ENCODE data around the gene PGC. TPM values are rescaled to one million over a fixed set of nuclear protein-coding genes. Genes with fewer than 3 reads are reported as not detected.

PGC gene
- total and polyA plus RNA-seq, 4 donors, result 19.2 to 1,394 (median 467) TPM

DNA sequence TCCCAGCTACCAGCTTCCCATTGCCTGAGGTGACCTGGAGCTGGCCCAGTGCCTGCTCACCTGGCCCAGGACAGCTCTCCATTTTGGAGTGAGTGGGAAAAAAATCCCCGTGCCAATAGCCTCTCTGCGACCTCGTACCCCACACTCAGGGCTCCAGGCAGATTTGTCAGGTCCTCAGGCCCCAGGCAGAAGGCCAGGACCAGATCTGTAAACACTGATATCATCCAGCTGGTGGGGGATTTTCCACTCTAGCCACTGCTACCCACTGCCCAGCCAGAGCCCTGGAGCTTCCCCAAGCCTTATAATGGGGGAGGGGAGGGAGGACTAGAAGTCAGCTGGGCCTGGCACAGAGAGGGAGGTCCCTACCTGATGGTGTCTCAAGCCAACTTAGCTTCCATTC lies 1.3 kb upstream of the PGC start:
- ATAC-seq (ENCODE audit: insufficient read depth, low FRiP score), result no peak
- Histone ChIP-seq H3K9me3 (ENCODE audit: control insufficient read depth in 4 of 4, insufficient read depth in 3 of 4, low read length in 3 of 4) (no peaks in the 10 kb centered on the region), H3K36me3 (ENCODE audit: control insufficient read depth in 4 of 4, insufficient read depth in 4 of 4, low read length in 4 of 4) (no peaks in the 10 kb centered on the region), H3K4me1 (ENCODE audit: control insufficient read depth in 5 of 5, insufficient read depth in 5 of 5, low read length in 5 of 5) (peaks cover 0 to 18% (median 0%) of the 10 kb centered on the region in 5 donors), H3K27ac (ENCODE audit: low read depth in 1 of 2, low read length in 1 of 2) (peak overlapping the region in 1 of 2 donors; percentile 32), H3K9ac (ENCODE audit: insufficient read depth in 1 of 2, low read length in 2 of 2) (no peak overlapping the region), H3K27me3 (ENCODE audit: control insufficient read depth in 3 of 3, insufficient read depth in 3 of 3, low read length in 2 of 3) (no peaks in the 10 kb centered on the region), H3K4me3 (no peak overlapping the region)
- TF ChIP-seq, protein P1, sequence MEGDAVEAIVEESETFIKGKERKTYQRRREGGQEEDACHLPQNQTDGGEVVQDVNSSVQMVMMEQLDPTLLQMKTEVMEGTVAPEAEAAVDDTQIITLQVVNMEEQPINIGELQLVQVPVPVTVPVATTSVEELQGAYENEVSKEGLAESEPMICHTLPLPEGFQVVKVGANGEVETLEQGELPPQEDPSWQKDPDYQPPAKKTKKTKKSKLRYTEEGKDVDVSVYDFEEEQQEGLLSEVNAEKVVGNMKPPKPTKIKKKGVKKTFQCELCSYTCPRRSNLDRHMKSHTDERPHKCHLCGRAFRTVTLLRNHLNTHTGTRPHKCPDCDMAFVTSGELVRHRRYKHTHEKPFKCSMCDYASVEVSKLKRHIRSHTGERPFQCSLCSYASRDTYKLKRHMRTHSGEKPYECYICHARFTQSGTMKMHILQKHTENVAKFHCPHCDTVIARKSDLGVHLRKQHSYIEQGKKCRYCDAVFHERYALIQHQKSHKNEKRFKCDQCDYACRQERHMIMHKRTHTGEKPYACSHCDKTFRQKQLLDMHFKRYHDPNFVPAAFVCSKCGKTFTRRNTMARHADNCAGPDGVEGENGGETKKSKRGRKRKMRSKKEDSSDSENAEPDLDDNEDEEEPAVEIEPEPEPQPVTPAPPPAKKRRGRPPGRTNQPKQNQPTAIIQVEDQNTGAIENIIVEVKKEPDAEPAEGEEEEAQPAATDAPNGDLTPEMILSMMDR (IDR thresholded peaks at IDR 0.05; ENCODE audit: control extremely low read depth, extremely low read depth), result no peak
- peak; percentile 61 to 85 (median 74) for DNase-seq
- WGBS, 2 donors, result 48 to 80% methylated on average over 3 of the region's 3 CpGs

DNA sequence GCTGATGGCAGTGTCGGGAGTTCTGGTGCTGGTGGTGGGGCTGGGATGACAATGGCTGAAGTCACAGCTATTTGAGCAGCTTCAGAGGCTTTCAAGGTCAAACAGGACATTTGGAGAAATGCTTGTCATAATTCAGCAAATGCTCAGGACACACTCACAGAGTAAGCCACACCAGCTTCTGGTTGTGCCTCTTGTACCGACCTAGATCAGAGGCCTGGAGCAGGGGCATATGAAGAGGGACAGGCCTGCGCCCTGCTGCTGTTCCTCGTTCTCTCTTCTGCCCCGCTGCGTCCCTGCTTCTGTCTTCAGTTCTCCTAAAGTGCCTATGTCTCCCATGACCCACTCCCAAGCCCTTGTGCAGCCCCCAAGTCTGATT lies 893 bp upstream of the PGC start:
- H3K36me3 ChIP-seq (ENCODE audit: control insufficient read depth in 4 of 4, insufficient read depth in 4 of 4, low read length in 4 of 4), result no peaks in the 10 kb centered on the region
- 70 to 87% methylated on average over 6 of the region's 6 CpGs for WGBS, 2 donors
- no peak overlapping the region for H3K9ac ChIP-seq (ENCODE audit: insufficient read depth in 1 of 2, low read length in 2 of 2)
- H3K4me3 ChIP-seq, result no peak overlapping the region
- H3K27me3 ChIP-seq (ENCODE audit: control insufficient read depth in 3 of 3, insufficient read depth in 3 of 3, low read length in 2 of 3), result no peaks in the 10 kb centered on the region
- peaks cover 0 to 18% (median 0%) of the 10 kb centered on the region in 5 donors for H3K4me1 ChIP-seq (ENCODE audit: control insufficient read depth in 5 of 5, insufficient read depth in 5 of 5, low read length in 5 of 5)
- peak overlapping the region in 1 of 2 donors; percentile 27 for H3K27ac ChIP-seq (ENCODE audit: low read depth in 1 of 2, low read length in 1 of 2)
- DNase-seq (no peak), ATAC-seq (ENCODE audit: insufficient read depth, low FRiP score) (no peak)
- TF ChIP-seq, protein P1 (IDR thresholded peaks at IDR 0.05; ENCODE audit: control extremely low read depth, extremely low read depth), result no peak
- no peaks in the 10 kb centered on the region for H3K9me3 ChIP-seq (ENCODE audit: control insufficient read depth in 4 of 4, insufficient read depth in 3 of 4, low read length in 3 of 4)

DNA sequence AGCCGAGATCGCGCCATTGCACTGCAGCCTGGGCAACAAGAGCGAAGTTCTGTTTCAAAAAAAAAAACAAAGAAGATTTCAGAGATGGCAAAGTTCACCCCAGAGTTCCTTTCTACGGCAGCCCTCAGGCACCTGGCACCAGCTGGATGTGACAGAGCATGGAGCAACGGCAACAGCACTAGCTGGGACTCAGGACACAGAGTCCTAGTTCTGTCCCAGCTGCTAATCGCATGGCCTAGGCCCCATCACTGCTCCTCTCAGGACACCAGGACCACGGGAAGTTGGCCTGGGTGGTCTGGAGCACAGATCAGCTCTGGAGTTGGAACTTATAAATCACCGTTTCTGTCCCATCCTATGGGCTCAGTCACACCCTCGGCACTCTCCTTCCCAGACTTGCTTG lies 1.1 kb downstream of the PGC start:
- no peak overlapping the region for H3K27ac ChIP-seq (ENCODE audit: low read depth in 1 of 2, low read length in 1 of 2)

More for the DNA sequence above, 1.1 kb downstream of the PGC start:
- no peak overlapping the region for H3K9ac ChIP-seq (ENCODE audit: insufficient read depth in 1 of 2, low read length in 2 of 2)
- no peaks in the 10 kb centered on the region for H3K27me3 ChIP-seq (ENCODE audit: control insufficient read depth in 3 of 3, insufficient read depth in 3 of 3, low read length in 2 of 3)
- DNase-seq, result no peak
- H3K9me3 ChIP-seq (ENCODE audit: control insufficient read depth in 4 of 4, insufficient read depth in 3 of 4, low read length in 3 of 4), result no peaks in the 10 kb centered on the region
- no peak for ATAC-seq (ENCODE audit: insufficient read depth, low FRiP score)
- H3K4me1 ChIP-seq (ENCODE audit: control insufficient read depth in 5 of 5, insufficient read depth in 5 of 5, low read length in 5 of 5), result peaks cover 0 to 18% (median 0%) of the 10 kb centered on the region in 5 donors
- TF ChIP-seq, protein P1 (IDR thresholded peaks at IDR 0.05; ENCODE audit: control extremely low read depth, extremely low read depth), result no peak
- no peaks in the 10 kb centered on the region for H3K36me3 ChIP-seq (ENCODE audit: control insufficient read depth in 4 of 4, insufficient read depth in 4 of 4, low read length in 4 of 4)
- WGBS, 2 donors, result 93 to 94% methylated on average over 10 of the region's 10 CpGs
- no peak overlapping the region for H3K4me3 ChIP-seq

Measured in lung (tissue), 12 donors.